HAP-1 (cell line): ENCODE data around the gene RASSF9.

Source experiments
- DNase-seq, 2 experiments: peaks; one replicate each; pipeline ENCODE4 v3.0.0-alpha.2; 2016 to 2020; ENCODE audit warnings: low spot score in 2 of 2
- H3K27me3 ChIP-seq: fragments of 250-450 bp; sonication (Bioruptor Pico); 2 replicates; pipeline ENCODE4 v1.5.1; 2020; ENCODE audit warnings: low read depth, mild to moderate bottlenecking, moderate library complexity
- H3K36me3 ChIP-seq: fragments of 250-450 bp; sonication (Bioruptor Pico); replicated peaks from 2 replicates; pipeline ENCODE4 v1.5.1; 2020; ENCODE audit warnings: mild to moderate bottlenecking
- H3K4me1 ChIP-seq: fragments of 250-450 bp; sonication (Bioruptor Pico); 2 replicates; pipeline ENCODE4 v1.5.1; 2020; ENCODE audit warnings: mild to moderate bottlenecking
- H3K4me3 ChIP-seq: fragments of 250-450 bp; sonication (Bioruptor Pico); 2 replicates; pipeline ENCODE4 v1.5.1; 2020; ENCODE audit warnings: mild to moderate bottlenecking, moderate library complexity
- H3K9me3 ChIP-seq: fragments of 250-450 bp; sonication (Bioruptor Pico); 2 replicates; pipeline ENCODE4 v1.5.1; 2020; ENCODE audit warnings: mild to moderate bottlenecking, moderate library complexity
- in situ Hi-C: fragments of 300-500 bp; cut with MboI; formaldehyde crosslinking; loops from 3 replicates; pipeline ENCODE4 v1.14.3; 2020; ENCODE audit warnings: low sequenced_read_pairs, inconsistent platforms, mixed read lengths

The RASSF9 gene

GRCh38 chr12:85755760-85756159, 80.4 kb downstream of the RASSF9 start:
- Histone ChIP-seq H3K4me3 (no peak overlapping the region), H3K36me3 (no peaks in the 10 kb centered on the region), H3K4me1 (no peaks in the 10 kb centered on the region), H3K27me3 (no peaks in the 10 kb centered on the region), H3K9me3 (no peaks in the 10 kb centered on the region)
- in situ Hi-C loops: no loop called here
- DNase-seq: no peak
